ENCODE results near the gene NRCAM.

The NRCAM gene

GRCh38 chr7:108313086-108313485 lies 143.2 kb downstream of the NRCAM start:
- H3K9ac ChIP-seq: no peak overlapping the region
- H3K27me3 ChIP-seq (ENCODE audit: control insufficient read depth, insufficient read depth, low read length): no peaks in the 10 kb centered on the region
- H2AFZ ChIP-seq: no peak overlapping the region
- no peak overlapping the region for H3K4me2 ChIP-seq (ENCODE audit: low read length)
- TF ChIP-seq CTCF (IDR thresholded peaks at IDR 0.05): no peak
- no peak overlapping the region for H3K4me3 ChIP-seq (ENCODE audit: low read depth, low read length)
- H3K27ac ChIP-seq: no peak overlapping the region
- no peaks in the 10 kb centered on the region for H3K4me1 ChIP-seq
- H3K79me2 ChIP-seq: no peaks in the 10 kb centered on the region
- no peaks in the 10 kb centered on the region for H3K9me3 ChIP-seq (ENCODE audit: control insufficient read depth, low read length)
- no peaks in the 10 kb centered on the region for H3K36me3 ChIP-seq (ENCODE audit: control insufficient read depth, insufficient read depth, low read length)

- H3K4me1 ChIP-seq: no peaks in the 10 kb centered on the region
- H3K36me3 ChIP-seq (ENCODE audit: control insufficient read depth, insufficient read depth, low read length): no peaks in the 10 kb centered on the region
- H3K79me2 ChIP-seq: no peaks in the 10 kb centered on the region
- H3K27ac ChIP-seq: no peak overlapping the region
- no peak for TF ChIP-seq CTCF (IDR thresholded peaks at IDR 0.05)
- no peak overlapping the region for H3K4me2 ChIP-seq (ENCODE audit: low read length)
- H3K9ac ChIP-seq: no peak overlapping the region
- H3K9me3 ChIP-seq (ENCODE audit: control insufficient read depth, low read length): no peaks in the 10 kb centered on the region
- no peaks in the 10 kb centered on the region for H3K27me3 ChIP-seq (ENCODE audit: control insufficient read depth, insufficient read depth, low read length)
- no peak overlapping the region for H3K4me3 ChIP-seq (ENCODE audit: low read depth, low read length)
- no peak overlapping the region for H2AFZ ChIP-seq
Measured at GRCh38 chr7:108311446-108312168, 144.6 kb downstream of the NRCAM start.

GRCh38 chr7:108310351-108310750 lies 145.9 kb downstream of the NRCAM start:
- no peaks in the 10 kb centered on the region for H3K27me3 ChIP-seq (ENCODE audit: control insufficient read depth, insufficient read depth, low read length)
- TF ChIP-seq CTCF (IDR thresholded peaks at IDR 0.05): no peak
- H3K36me3 ChIP-seq (ENCODE audit: control insufficient read depth, insufficient read depth, low read length): no peaks in the 10 kb centered on the region
- H3K4me1 ChIP-seq: no peaks in the 10 kb centered on the region
- no peak overlapping the region for H3K9ac ChIP-seq
- H3K4me2 ChIP-seq (ENCODE audit: low read length): no peak overlapping the region
- H3K4me3 ChIP-seq (ENCODE audit: low read depth, low read length): no peak overlapping the region
- no peaks in the 10 kb centered on the region for H3K79me2 ChIP-seq
- no peaks in the 10 kb centered on the region for H3K9me3 ChIP-seq (ENCODE audit: control insufficient read depth, low read length)
- H2AFZ ChIP-seq: no peak overlapping the region
- H3K27ac ChIP-seq: no peak overlapping the region

GRCh38 chr7:108308903-108309302 lies 147.3 kb downstream of the NRCAM start:
- Histone ChIP-seq H3K27ac (no peak overlapping the region), H3K4me1 (no peaks in the 10 kb centered on the region), H2AFZ (no peak overlapping the region), H3K4me3 (ENCODE audit: low read depth, low read length) (no peak overlapping the region), H3K4me2 (ENCODE audit: low read length) (no peak overlapping the region), H3K27me3 (ENCODE audit: control insufficient read depth, insufficient read depth, low read length) (no peaks in the 10 kb centered on the region), H3K79me2 (no peaks in the 10 kb centered on the region), H3K9me3 (ENCODE audit: control insufficient read depth, low read length) (no peaks in the 10 kb centered on the region), H3K9ac (no peak overlapping the region), H3K36me3 (ENCODE audit: control insufficient read depth, insufficient read depth, low read length) (no peaks in the 10 kb centered on the region)
- no peak for TF ChIP-seq CTCF (IDR thresholded peaks at IDR 0.05)

- Histone ChIP-seq H3K4me1 (no peaks in the 10 kb centered on the region), H3K4me2 (ENCODE audit: low read length) (no peak overlapping the region), H3K9ac (no peak overlapping the region), H3K4me3 (ENCODE audit: low read depth, low read length) (no peak overlapping the region), H3K79me2 (no peaks in the 10 kb centered on the region), H3K9me3 (ENCODE audit: control insufficient read depth, low read length) (no peaks in the 10 kb centered on the region), H3K36me3 (ENCODE audit: control insufficient read depth, insufficient read depth, low read length) (no peaks in the 10 kb centered on the region), H3K27ac (no peak overlapping the region), H2AFZ (no peak overlapping the region), H3K27me3 (ENCODE audit: control insufficient read depth, insufficient read depth, low read length) (no peaks in the 10 kb centered on the region)
- TF ChIP-seq CTCF (IDR thresholded peaks at IDR 0.05): no peak
Measured at GRCh38 chr7:108308276-108308675, 148.0 kb downstream of the NRCAM start.

Data from parathyroid adenoma (tissue), 2 donors.